HCT116 (cell line): ENCODE measurements around the gene DENND4B. TPM values are rescaled to one million over a fixed set of nuclear protein-coding genes. Genes with fewer than 3 reads are reported as not detected.

Experiments
- ATAC-seq: fragments of 200-7000 bp; cut with Tn5 transposase; 2 replicates; pipeline ENCODE4 v1.9.1; 2020; ENCODE audit warnings: mild to moderate bottlenecking, moderate library complexity
- BruUV-seq: library from RNA; stranded (reverse); fragments of 400-500 nt; replicated peaks from 2 replicates; lab custom pipeline; 2021; lab: Mats Ljungman, UMichigan
- CTCF ChIA-PET: fragments of 300-600 bp; sonication (Branson Sonifier 250); formaldehyde crosslinking; loops from one replicate; lab custom pipeline; 2021; ENCODE audit warnings: antibody characterized with exemption; lab: Charles Lee
- POLR2A ChIA-PET: fragments of 300-600, 350-600 bp; sonication (Branson Sonifier 250); formaldehyde crosslinking; loops from one replicate; lab custom pipeline; 2021; ENCODE audit warnings: antibody characterized with exemption; lab: Charles Lee
- RAD21 ChIA-PET, 2 experiments: fragments of 300-600 bp; sonication (Branson Sonifier 250); formaldehyde crosslinking; loops; one replicate each; lab custom pipeline; 2023; ENCODE audit warnings: low total read pairs in 2 of 2; ENCODE audit not compliant: uncharacterized antibody in 2 of 2, unreplicated experiment in 2 of 2, low non-redundant PET in 1 of 2; lab: Charles Lee
- DNase-seq: peaks from one replicate; pipeline ENCODE4 v3.0.0-alpha.2; 2010; ENCODE audit warnings: low read depth, low spot score
- H2AFZ ChIP-seq: fragments of 200-600 bp; shearing (Covaris generic), sonication (generic); 2 replicates; pipeline ENCODE4 v1.6.1; 2017; ENCODE audit warnings: low read depth, mixed run types, mixed read lengths, antibody characterized with exemption, low read length; ENCODE audit not compliant: poor library complexity, severe bottlenecking
- H3K27ac ChIP-seq: 2 replicates; pipeline ENCODE4 v1.5.1; 2012; ENCODE audit warnings: low read depth, low read length
- H3K27me3 ChIP-seq: fragments of 200-600 bp; sonication (generic); 2 replicates; pipeline ENCODE4 v1.6.1; 2016; ENCODE audit warnings: mixed run types, low read length, mixed read lengths; ENCODE audit not compliant: insufficient read depth
- H3K36me3 ChIP-seq, 2 experiments: fragments of 200-500 bp in 1 of 2; fragments of 200-600 bp in 1 of 2; sonication (Bioruptor generic) in 1 of 2; sonication (generic) in 1 of 2; 2 replicates each; pipeline versions ENCODE4 v1.5.1 to v1.6.1; 2014 to 2016; ENCODE audit warnings: low read length in 2 of 2, inconsistent platforms in 1 of 2, mixed read lengths in 1 of 2, mixed run types in 1 of 2; ENCODE audit not compliant: insufficient read depth in 2 of 2, control insufficient read depth in 1 of 2
- H3K4me1 ChIP-seq, 2 experiments: fragments of 200-600 bp in 1 of 2; sonication (generic) in 1 of 2; 2 replicates each; pipeline versions ENCODE4 v1.5.1 to v1.6.1; 2012 to 2017; ENCODE audit warnings: low read length in 2 of 2, inconsistent platforms in 1 of 2, mild to moderate bottlenecking in 1 of 2, mixed read lengths in 1 of 2, mixed run types in 1 of 2, moderate library complexity in 1 of 2; ENCODE audit not compliant: insufficient read depth in 2 of 2, control insufficient read depth in 1 of 2
- H3K4me2 ChIP-seq: fragments of 200-600 bp; sonication (generic); 2 replicates; pipeline ENCODE4 v1.6.1; 2017; ENCODE audit warnings: mixed run types, low read length, mixed read lengths
- H3K4me3 ChIP-seq, 2 experiments: fragments of 200-600 bp in 1 of 2; sonication (generic) in 1 of 2; replicated peaks in 1 of 2; 2 replicates each; pipeline ENCODE4 v1.5.1; 2011 to 2016; ENCODE audit warnings: low read length in 2 of 2, control low read depth in 1 of 2, low read depth in 1 of 2, mild to moderate bottlenecking in 1 of 2, mixed read lengths in 1 of 2, mixed run types in 1 of 2
- H3K79me2 ChIP-seq: fragments of 200-600 bp; sonication (generic); 2 replicates; pipeline ENCODE4 v1.6.1; 2017; ENCODE audit warnings: mild to moderate bottlenecking, mixed run types, low read length, moderate library complexity, mixed read lengths; ENCODE audit not compliant: insufficient read depth
- H3K9ac ChIP-seq: fragments of 200-600 bp; sonication (generic); 2 replicates; pipeline ENCODE4 v1.6.1; 2016; ENCODE audit warnings: low read length, mixed read lengths
- H3K9me2 ChIP-seq: fragments of 200-600 bp; sonication (generic), shearing (Covaris generic); 2 replicates; pipeline ENCODE4 v1.6.1; 2017; ENCODE audit warnings: mixed run types, mild to moderate bottlenecking, moderate library complexity; ENCODE audit not compliant: insufficient read depth
- H3K9me3 ChIP-seq, 2 experiments: fragments of 200-500 bp in 1 of 2; fragments of 200-600 bp in 1 of 2; sonication (Bioruptor generic) in 1 of 2; sonication (generic) in 1 of 2; 2 replicates each; pipeline ENCODE4 v1.6.1; 2014 to 2017; ENCODE audit warnings: low read length in 2 of 2, mixed read lengths in 2 of 2, inconsistent platforms in 1 of 2, low read depth in 1 of 2, mild to moderate bottlenecking in 1 of 2, mixed run types in 1 of 2, moderate library complexity in 1 of 2; ENCODE audit not compliant: control insufficient read depth in 1 of 2, insufficient read depth in 1 of 2
- H4K20me1 ChIP-seq: fragments of 200-600 bp; sonication (generic), shearing (Covaris generic); 2 replicates; pipeline ENCODE4 v1.6.1; 2017; ENCODE audit warnings: mixed run types, mild to moderate bottlenecking, moderate library complexity; ENCODE audit not compliant: insufficient read depth
- CBX3 ChIP-seq: IDR thresholded peaks from 2 replicates; pipeline ENCODE4 v1.6.1; 2012; ENCODE audit warnings: low read depth
- CEBPB ChIP-seq: IDR thresholded peaks from 2 replicates; pipeline ENCODE4 v1.6.1; 2012; ENCODE audit warnings: low read depth
- EGR1 ChIP-seq: IDR thresholded peaks from 2 replicates; pipeline ENCODE4 v1.6.1; 2012; ENCODE audit warnings: low read depth
- ELF1 ChIP-seq: IDR thresholded peaks from 2 replicates; pipeline ENCODE4 v1.6.1; 2012; ENCODE audit warnings: low read depth, borderline replicate concordance
- EZH2 ChIP-seq: fragments of 200-600 bp; sonication (generic); IDR thresholded peaks from 2 replicates; pipeline ENCODE4 v1.6.1; 2017; ENCODE audit warnings: antibody characterized with exemption, mixed run types
- EZH2phosphoT487 ChIP-seq: fragments of 200-600 bp; IDR thresholded peaks from 2 replicates; pipeline ENCODE4 v1.6.1; 2018; ENCODE audit warnings: antibody characterized with exemption, borderline replicate concordance
- FOSL1 ChIP-seq: IDR thresholded peaks from 2 replicates; pipeline ENCODE4 v1.6.1; 2012; ENCODE audit warnings: low read depth
- JUND ChIP-seq: IDR thresholded peaks from 2 replicates; pipeline ENCODE4 v1.6.1; 2012
- POLR2A ChIP-seq: IDR thresholded peaks from 2 replicates; pipeline ENCODE4 v1.7.0; 2011; ENCODE audit warnings: borderline replicate concordance; ENCODE audit not compliant: insufficient read depth, insufficient read length; ENCODE audit errors: extremely low read depth
- POLR2AphosphoS5 ChIP-seq: IDR thresholded peaks from 2 replicates; pipeline ENCODE4 v1.6.1; 2011; ENCODE audit warnings: mild to moderate bottlenecking, low read depth, low read length, moderate library complexity
- SIN3A ChIP-seq: IDR thresholded peaks from 2 replicates; pipeline ENCODE4 v1.6.1; 2012; ENCODE audit warnings: low read depth
- SP1 ChIP-seq: IDR thresholded peaks from 2 replicates; pipeline ENCODE4 v1.6.1; 2012; ENCODE audit warnings: low read depth
- SRF ChIP-seq: IDR thresholded peaks from 2 replicates; pipeline ENCODE4 v1.6.1; 2012; ENCODE audit warnings: low read depth
- TCF7L2 ChIP-seq: IDR thresholded peaks from 2 replicates; pipeline ENCODE4 v1.7.0; 2011; ENCODE audit warnings: borderline replicate concordance, inconsistent platforms; ENCODE audit not compliant: insufficient read depth, insufficient read length; ENCODE audit errors: extremely low read depth
- YY1 ChIP-seq: IDR thresholded peaks from 2 replicates; pipeline ENCODE4 v1.6.1; 2011; ENCODE audit warnings: low read length, low read depth, moderate library complexity, mild to moderate bottlenecking; ENCODE audit not compliant: insufficient replicate concordance; ENCODE audit errors: extremely low read depth
- ZFX ChIP-seq: fragments of 450-650 bp; IDR thresholded peaks from 2 replicates; pipeline ENCODE4 v1.6.1; 2017
- ZNF274 ChIP-seq: fragments of 200-500 bp; sonication (Bioruptor generic); IDR thresholded peaks from 2 replicates; pipeline ENCODE4 v1.6.1; 2014; ENCODE audit warnings: mild to moderate bottlenecking, low read depth, low read length, inconsistent platforms
- intact Hi-C: fragments of 100-400 bp; cut with micrococcal nuclease; formaldehyde crosslinking; loops from 2 replicates; pipeline ENCODE4 v1.10.0; 2022
- total RNA-seq: library from RNA; stranded (reverse); gene quantifications from one replicate; pipeline ENCODE4 v1.2.1, GENCODE V29; 2021; ENCODE audit not compliant: unreplicated experiment
- TF ChIP-seq, protein P1 (sequence below): IDR thresholded peaks from 2 replicates; pipeline ENCODE4 v1.6.1; 2012
- TF ChIP-seq, protein P2 (sequence below): IDR thresholded peaks from 2 replicates; pipeline ENCODE4 v1.6.1; 2012
- TF ChIP-seq, protein P3 (sequence below): IDR thresholded peaks from 2 replicates; pipeline ENCODE4 v1.6.1; 2011; ENCODE audit warnings: mild to moderate bottlenecking, low read length, moderate library complexity; ENCODE audit not compliant: insufficient replicate concordance; ENCODE audit errors: extremely low read depth
- TF ChIP-seq, protein P4 (sequence below), 3 experiments: fragments of 200-600 bp in 1 of 3; sonication (generic) in 1 of 3; IDR thresholded peaks in 2 of 3; conservative IDR thresholded peaks in 1 of 3; 2 replicates each; pipeline ENCODE4 v1.5.1; 2012 to 2017; ENCODE audit warnings: low read depth in 2 of 3, low read length in 2 of 3, antibody characterized with exemption in 1 of 3, borderline replicate concordance in 1 of 3, control low read depth in 1 of 3, mild to moderate bottlenecking in 1 of 3, mixed read lengths in 1 of 3, mixed run types in 1 of 3, moderate library complexity in 1 of 3; ENCODE audit not compliant: insufficient read depth in 1 of 3

DENND4B gene
- total RNA-seq, 1 experiment from 2014 or later = 70.8 TPM

DNA sequence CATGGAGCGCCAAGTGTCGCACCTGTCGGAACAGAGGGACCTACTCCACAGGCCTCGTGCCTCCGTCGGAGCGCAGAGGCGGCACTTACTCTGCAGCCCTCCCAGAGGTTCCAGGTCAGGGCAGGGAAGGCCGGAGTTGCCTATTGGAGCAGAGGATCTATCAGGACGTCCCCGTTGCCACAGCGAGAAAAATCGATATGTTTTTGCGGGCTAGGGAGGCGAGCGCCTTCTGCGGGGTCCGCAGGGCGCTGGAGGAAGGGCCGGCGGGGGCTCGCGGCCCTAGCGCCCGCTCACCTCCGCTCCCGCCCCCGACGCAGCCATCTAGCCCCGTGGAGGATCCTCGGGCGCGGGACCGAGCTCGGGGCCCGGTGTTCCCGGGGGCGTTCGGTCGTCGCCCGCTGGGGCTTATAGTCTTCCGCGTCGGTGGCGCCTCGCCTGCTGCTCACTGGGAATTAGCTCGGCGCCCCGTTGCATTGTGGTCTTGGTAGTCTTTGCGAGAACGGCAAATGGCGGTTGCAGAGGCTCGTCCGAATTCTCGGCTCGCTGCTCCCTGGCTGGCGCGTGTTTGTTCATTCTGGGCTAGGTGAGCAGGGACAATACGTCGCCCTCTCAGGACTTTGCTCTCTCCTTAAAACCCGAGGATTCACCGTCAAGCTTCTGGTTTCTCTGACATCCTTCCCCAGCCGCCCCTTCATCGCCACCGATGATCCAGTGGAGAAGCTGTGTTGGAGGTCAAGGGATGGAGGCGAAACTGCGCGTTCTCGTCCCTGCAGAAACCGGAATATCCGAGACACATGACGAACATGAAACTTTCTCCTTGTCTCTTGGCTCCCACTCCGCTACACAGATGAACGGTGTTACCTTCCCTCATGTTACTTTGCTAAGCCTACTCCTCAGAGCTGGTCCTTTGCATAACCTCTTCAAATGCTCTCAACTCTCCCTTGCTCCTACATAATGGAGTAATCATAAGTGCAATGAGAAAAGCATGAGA lies 31.0 kb upstream of the DENND4B start, which contains the start of gene JTB:
JTB (minus strand) TSS at position 425 of the 991 bp plus-strand sequence; CDS start at position 3, 422 bp downstream.
- H3K79me2 ChIP-seq = peaks cover 20% of the 10 kb centered on the region
- DNase-seq (no peak), ATAC-seq (peak; percentile 91)
- ChIA-PET POLR2A (interaction anchor here (0.7 to 3.8 kb wide), 6 partner anchors 10 to 444 kb away, joined by 3 to 38 read pairs (median 11); partner anchors contain the start of genes CREB3L4, CRTC2, RAB13 and RPS27), RAD21 (interaction anchor here in 1 of 2 experiments (1.0 kb wide), 1 partner anchor 14 kb away, joined by 3 read pairs; the partner anchor contains the start of gene SLC39A1), CTCF (interaction anchor here (1.0 to 2.3 kb wide), 5 partner anchors 8 to 31 kb away, joined by 3 to 15 read pairs (median 5); partner anchors contain the start of genes CREB3L4, DENND4B, RAB13 and RPS27)
- H3K4me2 ChIP-seq = peak within 1 kb of the TSS; percentile 99
- peak within 1 kb of the TSS; percentile 99 for H2AFZ ChIP-seq
- peaks cover 11 to 29% of the 10 kb centered on the region in 2 experiments; a peak in 3 of 4 replicates for H3K36me3 ChIP-seq
- TF ChIP-seq SRF (no peak), CBX3 (peak; percentile 21; the same call in 1 of the 2 replicates), YY1 (peak; percentile 93), EZH2 (no peak), FOSL1 (no peak), SIN3A (peak; percentile 51), POLR2AphosphoS5 (peak; percentile 94), POLR2A (peak; percentile 48), ZFX (peak; percentile 93), JUND (no peak), ELF1 (no peak; the same call in 1 of the 2 replicates), CEBPB (no peak), EGR1 (peak; percentile 78), EZH2phosphoT487 (no peak), ZNF274 (no peak), SP1 (peak; percentile 13; the same call in 1 of the 2 replicates), TCF7L2 (no peak)
- TF ChIP-seq, protein P1, sequence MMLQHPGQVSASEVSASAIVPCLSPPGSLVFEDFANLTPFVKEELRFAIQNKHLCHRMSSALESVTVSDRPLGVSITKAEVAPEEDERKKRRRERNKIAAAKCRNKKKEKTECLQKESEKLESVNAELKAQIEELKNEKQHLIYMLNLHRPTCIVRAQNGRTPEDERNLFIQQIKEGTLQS = no peak
- TF ChIP-seq, protein P2, sequence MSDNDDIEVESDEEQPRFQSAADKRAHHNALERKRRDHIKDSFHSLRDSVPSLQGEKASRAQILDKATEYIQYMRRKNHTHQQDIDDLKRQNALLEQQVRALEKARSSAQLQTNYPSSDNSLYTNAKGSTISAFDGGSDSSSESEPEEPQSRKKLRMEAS = 0 out of 2 replicates have a peak, but pooled peaks have one; percentile 66
- TF ChIP-seq, protein P3, sequence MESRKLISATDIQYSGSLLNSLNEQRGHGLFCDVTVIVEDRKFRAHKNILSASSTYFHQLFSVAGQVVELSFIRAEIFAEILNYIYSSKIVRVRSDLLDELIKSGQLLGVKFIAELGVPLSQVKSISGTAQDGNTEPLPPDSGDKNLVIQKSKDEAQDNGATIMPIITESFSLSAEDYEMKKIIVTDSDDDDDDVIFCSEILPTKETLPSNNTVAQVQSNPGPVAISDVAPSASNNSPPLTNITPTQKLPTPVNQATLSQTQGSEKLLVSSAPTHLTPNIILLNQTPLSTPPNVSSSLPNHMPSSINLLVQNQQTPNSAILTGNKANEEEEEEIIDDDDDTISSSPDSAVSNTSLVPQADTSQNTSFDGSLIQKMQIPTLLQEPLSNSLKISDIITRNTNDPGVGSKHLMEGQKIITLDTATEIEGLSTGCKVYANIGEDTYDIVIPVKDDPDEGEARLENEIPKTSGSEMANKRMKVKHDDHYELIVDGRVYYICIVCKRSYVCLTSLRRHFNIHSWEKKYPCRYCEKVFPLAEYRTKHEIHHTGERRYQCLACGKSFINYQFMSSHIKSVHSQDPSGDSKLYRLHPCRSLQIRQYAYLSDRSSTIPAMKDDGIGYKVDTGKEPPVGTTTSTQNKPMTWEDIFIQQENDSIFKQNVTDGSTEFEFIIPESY = no peak
- TF ChIP-seq, protein P4, sequence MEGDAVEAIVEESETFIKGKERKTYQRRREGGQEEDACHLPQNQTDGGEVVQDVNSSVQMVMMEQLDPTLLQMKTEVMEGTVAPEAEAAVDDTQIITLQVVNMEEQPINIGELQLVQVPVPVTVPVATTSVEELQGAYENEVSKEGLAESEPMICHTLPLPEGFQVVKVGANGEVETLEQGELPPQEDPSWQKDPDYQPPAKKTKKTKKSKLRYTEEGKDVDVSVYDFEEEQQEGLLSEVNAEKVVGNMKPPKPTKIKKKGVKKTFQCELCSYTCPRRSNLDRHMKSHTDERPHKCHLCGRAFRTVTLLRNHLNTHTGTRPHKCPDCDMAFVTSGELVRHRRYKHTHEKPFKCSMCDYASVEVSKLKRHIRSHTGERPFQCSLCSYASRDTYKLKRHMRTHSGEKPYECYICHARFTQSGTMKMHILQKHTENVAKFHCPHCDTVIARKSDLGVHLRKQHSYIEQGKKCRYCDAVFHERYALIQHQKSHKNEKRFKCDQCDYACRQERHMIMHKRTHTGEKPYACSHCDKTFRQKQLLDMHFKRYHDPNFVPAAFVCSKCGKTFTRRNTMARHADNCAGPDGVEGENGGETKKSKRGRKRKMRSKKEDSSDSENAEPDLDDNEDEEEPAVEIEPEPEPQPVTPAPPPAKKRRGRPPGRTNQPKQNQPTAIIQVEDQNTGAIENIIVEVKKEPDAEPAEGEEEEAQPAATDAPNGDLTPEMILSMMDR (IDR thresholded peaks at IDR 0.05 in 2 of 3, conservative IDR thresholded peaks at IDR 0.05 in 1 of 3; ENCODE audit: borderline replicate concordance in 1 of 3, insufficient read depth in 1 of 3, low read depth in 2 of 3, low read length in 2 of 3) = no peak
- peaks cover 0 to 14% of the 10 kb centered on the region in 2 experiments; a peak in 2 of 4 replicates for H3K4me1 ChIP-seq
- H3K9me3 ChIP-seq = no peaks in the 10 kb centered on the region
- no peaks in the 10 kb centered on the region for H4K20me1 ChIP-seq
- intact Hi-C loops = no loop called here
- no peaks in the 10 kb centered on the region for H3K9me2 ChIP-seq
- H3K27me3 ChIP-seq = no peaks in the 10 kb centered on the region
- TSS peak; percentile 91 for BruUV-seq
- peak within 1 kb of the TSS; percentile 97 for H3K9ac ChIP-seq
- H3K4me3 ChIP-seq = peak within 1 kb of the TSS; percentile 81 to 100
- peak within 1 kb of the TSS; percentile 91 for H3K27ac ChIP-seq
